SU-DHL-6 (cell line): ENCODE measurements around the gene MATN1.

Source experiments
- CTCF ChIP-seq: fragments of 200-600 bp; sonication (generic); IDR thresholded peaks from one replicate; pipeline ENCODE4 v1.5.1; 2017; ENCODE audit warnings: antibody characterized with exemption, mild to moderate bottlenecking, low read length, moderate library complexity; ENCODE audit not compliant: insufficient read depth, poor library complexity, severe bottlenecking
- EZH2phosphoT487 ChIP-seq: fragments of 200-600 bp; sonication (generic), shearing (Covaris generic); conservative IDR thresholded peaks from 2 replicates; pipeline ENCODE4 v1.6.1; 2018; ENCODE audit warnings: mild to moderate bottlenecking, antibody characterized with exemption, low read length, moderate library complexity, mixed read lengths

- TF ChIP-seq CTCF (no peak), EZH2phosphoT487 (no peak)
Measured at GRCh38 chr1:30666756-30667273, 56.6 kb downstream of the MATN1 start.
